ENCODE measurements around the gene WIPF1. TPM values are rescaled to one million over a fixed set of nuclear protein-coding genes. Genes with fewer than 3 reads are reported as not detected.

WIPF1 gene
- total RNA-seq, 1 donor from 2014 or later: 293 TPM

GRCh38 chr2:174529916-174530315 is 67.7 kb downstream of the WIPF1 start:
- peaks cover 10% of the 10 kb centered on the region for H3K9me3 Mint-ChIP-seq
- ChIA-PET CTCF (no interaction called here), POLR2A (no interaction called here)
- no peak overlapping the region for H3K4me3 Mint-ChIP-seq
- no peak for ATAC-seq (ENCODE audit: low read depth)
- intact Hi-C loops (cut with micrococcal nuclease): no loop called here
- no peak for TF ChIP-seq CTCF (IDR thresholded peaks at IDR 0.05)
- H3K36me3 Mint-ChIP-seq (ENCODE audit: low read depth): no peaks in the 10 kb centered on the region
- H3K27ac Mint-ChIP-seq: no peak overlapping the region
- no peaks in the 10 kb centered on the region for H3K4me1 Mint-ChIP-seq
- H3K27me3 Mint-ChIP-seq: peaks cover 2% of the 10 kb centered on the region
- no peak for DNase-seq

- CTCF ChIA-PET: no interaction called here
Measured at GRCh38 chr2:174527959-174528358, 69.6 kb downstream of the WIPF1 start.

GRCh38 chr2:174527101-174527721 is 70.4 kb downstream of the WIPF1 start:
- no peak overlapping the region for H3K27ac Mint-ChIP-seq
- POLR2A ChIA-PET: interaction anchor here (0.5 to 0.7 kb wide), 2 partner anchors 18 to 63 kb away, joined by 3 read pairs; no protein-coding TSS in a partner anchor
- CTCF ChIA-PET: no interaction called here
- H3K4me1 Mint-ChIP-seq: peaks cover 11% of the 10 kb centered on the region
- H3K27me3 Mint-ChIP-seq: peaks cover 2% of the 10 kb centered on the region
- peaks cover 10% of the 10 kb centered on the region for H3K9me3 Mint-ChIP-seq
- TF ChIP-seq CTCF (IDR thresholded peaks at IDR 0.05): no peak
- H3K36me3 Mint-ChIP-seq (ENCODE audit: low read depth): no peaks in the 10 kb centered on the region
- intact Hi-C loops (cut with micrococcal nuclease): no loop called here
- no peak for DNase-seq
- H3K4me3 Mint-ChIP-seq: no peak overlapping the region
- ATAC-seq (ENCODE audit: low read depth): no peak

More at GRCh38 chr2:174527959-174528358, 69.6 kb downstream of the WIPF1 start:
- Mint-ChIP-seq H3K27me3 (peaks cover 2% of the 10 kb centered on the region), H3K4me3 (no peak overlapping the region), H3K9me3 (peaks cover 10% of the 10 kb centered on the region), H3K27ac (no peak overlapping the region), H3K36me3 (ENCODE audit: low read depth) (no peaks in the 10 kb centered on the region), H3K4me1 (peaks cover 7% of the 10 kb centered on the region)
- ATAC-seq (ENCODE audit: low read depth) (no peak), DNase-seq (no peak)
- intact Hi-C loops (cut with micrococcal nuclease): no loop called here
- POLR2A ChIA-PET: interaction anchor here (0.5 kb wide), 1 partner anchor 64 kb away, joined by 3 read pairs; no protein-coding TSS in a partner anchor
- TF ChIP-seq CTCF (IDR thresholded peaks at IDR 0.05): no peak

- H3K27ac Mint-ChIP-seq: no peak overlapping the region
- no peaks in the 10 kb centered on the region for H3K36me3 Mint-ChIP-seq (ENCODE audit: low read depth)
- TF ChIP-seq CTCF (IDR thresholded peaks at IDR 0.05): no peak
- H3K4me1 Mint-ChIP-seq: peaks cover 11% of the 10 kb centered on the region
- POLR2A ChIA-PET: no interaction called here
- CTCF ChIA-PET: interaction anchor here (5.1 kb wide), 1 partner anchor 63 kb away, joined by 61 read pairs; no protein-coding TSS in a partner anchor
- H3K4me3 Mint-ChIP-seq: no peak overlapping the region
- peaks cover 10% of the 10 kb centered on the region for H3K9me3 Mint-ChIP-seq
- intact Hi-C loops (cut with micrococcal nuclease): no loop called here
- H3K27me3 Mint-ChIP-seq: peaks cover 6% of the 10 kb centered on the region
- no peak for ATAC-seq (ENCODE audit: low read depth)
- DNase-seq: no peak
Measured at GRCh38 chr2:174524527-174524926, 73.1 kb downstream of the WIPF1 start.

GRCh38 chr2:174522553-174522952 is 75.1 kb downstream of the WIPF1 start:
- H3K4me1 Mint-ChIP-seq: peaks cover 11% of the 10 kb centered on the region
- H3K4me3 Mint-ChIP-seq: no peak overlapping the region
- intact Hi-C loops (cut with micrococcal nuclease): loop anchor here (1.0 kb wide), 1 partner anchor 60 kb away; no protein-coding TSS in a partner anchor
- H3K27me3 Mint-ChIP-seq: peaks cover 4% of the 10 kb centered on the region
- no peaks in the 10 kb centered on the region for H3K36me3 Mint-ChIP-seq (ENCODE audit: low read depth)
- H3K27ac Mint-ChIP-seq: no peak overlapping the region
- DNase-seq: no peak
- ATAC-seq (ENCODE audit: low read depth): no peak
- TF ChIP-seq CTCF (IDR thresholded peaks at IDR 0.05): no peak
- POLR2A ChIA-PET: interaction anchor here (0.7 kb wide), 1 partner anchor 38 kb away, joined by 3 read pairs; no protein-coding TSS in a partner anchor
- CTCF ChIA-PET: interaction anchor here (0.6 to 5.1 kb wide), 4 partner anchors 9 to 165 kb away, joined by 3 to 61 read pairs (median 3); no protein-coding TSS in a partner anchor
- H3K9me3 Mint-ChIP-seq: peaks cover 1% of the 10 kb centered on the region

Data from activated B cell treated with CpG ODN at 0.5 μM for 24 hours (primary cell).